Measurements from ENCODE around the gene TXNDC16. TPM values are rescaled to one million over a fixed set of nuclear protein-coding genes. Genes with fewer than 3 reads are reported as not detected.

Gene TXNDC16
- total RNA-seq, 1 experiment from 2014 or later: 20.6 TPM

GRCh38 chr14:52434955-52435354, 117.3 kb downstream of the TXNDC16 start:
- DNase-seq: no peak
- H3K79me2 ChIP-seq (ENCODE audit: low read length): no peaks in the 10 kb centered on the region

GRCh38 chr14:52430474-52430873, 121.8 kb downstream of the TXNDC16 start:
- no peak overlapping the region for H2AFZ ChIP-seq (ENCODE audit: low read length)
- H3K4me3 ChIP-seq (ENCODE audit: low read length): no peak overlapping the region
- H3K4me2 ChIP-seq (ENCODE audit: low read depth, low read length, poor library complexity, severe bottlenecking): no peak overlapping the region
- no peak for DNase-seq
- no peaks in the 10 kb centered on the region for H3K9me3 ChIP-seq (ENCODE audit: low read length)
- H3K9me2 ChIP-seq (replicated peaks; ENCODE audit: insufficient read depth, low read length): no peaks in the 10 kb centered on the region
- H3K9ac ChIP-seq (ENCODE audit: low read length): no peak overlapping the region
- H3K36me3 ChIP-seq (ENCODE audit: insufficient read depth, low read length): no peaks in the 10 kb centered on the region
- no peaks in the 10 kb centered on the region for H4K20me1 ChIP-seq (ENCODE audit: insufficient read depth, low read depth, low read length)
- no peaks in the 10 kb centered on the region for H3K4me1 ChIP-seq (ENCODE audit: low read length)
- H3K79me2 ChIP-seq (ENCODE audit: low read length): no peaks in the 10 kb centered on the region
- H3K27ac ChIP-seq (ENCODE audit: low read length): no peak overlapping the region
- H3K27me3 ChIP-seq (ENCODE audit: low read length): no peaks in the 10 kb centered on the region

More at GRCh38 chr14:52434955-52435354, 117.3 kb downstream of the TXNDC16 start:
- Histone ChIP-seq H3K4me2 (ENCODE audit: low read depth, low read length, poor library complexity, severe bottlenecking) (no peak overlapping the region), H3K9me3 (ENCODE audit: low read length) (no peaks in the 10 kb centered on the region), H3K4me3 (ENCODE audit: low read length) (no peak overlapping the region), H4K20me1 (ENCODE audit: insufficient read depth, low read depth, low read length) (no peaks in the 10 kb centered on the region), H3K9ac (ENCODE audit: low read length) (no peak overlapping the region), H3K4me1 (ENCODE audit: low read length) (peaks cover 3% of the 10 kb centered on the region; the same call in 1 of the 2 replicates), H3K27me3 (ENCODE audit: low read length) (no peaks in the 10 kb centered on the region), H3K36me3 (ENCODE audit: insufficient read depth, low read length) (no peaks in the 10 kb centered on the region), H3K27ac (ENCODE audit: low read length) (no peak overlapping the region), H3K9me2 (replicated peaks; ENCODE audit: insufficient read depth, low read length) (no peaks in the 10 kb centered on the region), H2AFZ (ENCODE audit: low read length) (no peak overlapping the region)

- no peaks in the 10 kb centered on the region for H3K4me1 ChIP-seq (ENCODE audit: low read length)
- H3K79me2 ChIP-seq (ENCODE audit: low read length): no peaks in the 10 kb centered on the region
- no peak overlapping the region for H3K9ac ChIP-seq (ENCODE audit: low read length)
- no peak overlapping the region for H3K4me2 ChIP-seq (ENCODE audit: low read depth, low read length, poor library complexity, severe bottlenecking)
- H4K20me1 ChIP-seq (ENCODE audit: insufficient read depth, low read depth, low read length): no peaks in the 10 kb centered on the region
- H3K9me2 ChIP-seq (replicated peaks; ENCODE audit: insufficient read depth, low read length): no peaks in the 10 kb centered on the region
- no peaks in the 10 kb centered on the region for H3K27me3 ChIP-seq (ENCODE audit: low read length)
- no peak overlapping the region for H3K27ac ChIP-seq (ENCODE audit: low read length)
- DNase-seq: no peak
- H3K9me3 ChIP-seq (ENCODE audit: low read length): no peaks in the 10 kb centered on the region
- H3K36me3 ChIP-seq (ENCODE audit: insufficient read depth, low read length): no peaks in the 10 kb centered on the region
- H2AFZ ChIP-seq (ENCODE audit: low read length): no peak overlapping the region
- H3K4me3 ChIP-seq (ENCODE audit: low read length): no peak overlapping the region
Measured at GRCh38 chr14:52429451-52429850, 122.9 kb downstream of the TXNDC16 start.

- H3K9me3 ChIP-seq (ENCODE audit: low read length): no peaks in the 10 kb centered on the region
- no peaks in the 10 kb centered on the region for H4K20me1 ChIP-seq (ENCODE audit: insufficient read depth, low read depth, low read length)
- H3K36me3 ChIP-seq (ENCODE audit: insufficient read depth, low read length): no peaks in the 10 kb centered on the region
Measured at GRCh38 chr14:52427460-52427859, 124.8 kb downstream of the TXNDC16 start.

GRCh38 chr14:52422650-52423356, 129.5 kb downstream of the TXNDC16 start:
- Histone ChIP-seq H4K20me1 (ENCODE audit: insufficient read depth, low read depth, low read length) (no peaks in the 10 kb centered on the region), H3K9me3 (ENCODE audit: low read length) (no peaks in the 10 kb centered on the region), H3K4me2 (ENCODE audit: low read depth, low read length, poor library complexity, severe bottlenecking) (no peak overlapping the region), H2AFZ (ENCODE audit: low read length) (no peak overlapping the region), H3K79me2 (ENCODE audit: low read length) (no peaks in the 10 kb centered on the region), H3K36me3 (ENCODE audit: insufficient read depth, low read length) (no peaks in the 10 kb centered on the region), H3K4me1 (ENCODE audit: low read length) (no peaks in the 10 kb centered on the region), H3K27me3 (ENCODE audit: low read length) (no peaks in the 10 kb centered on the region), H3K9me2 (replicated peaks; ENCODE audit: insufficient read depth, low read length) (no peaks in the 10 kb centered on the region), H3K9ac (ENCODE audit: low read length) (no peak overlapping the region), H3K4me3 (ENCODE audit: low read length) (no peak overlapping the region), H3K27ac (ENCODE audit: low read length) (no peak overlapping the region)
- no peak for DNase-seq

More at GRCh38 chr14:52427460-52427859, 124.8 kb downstream of the TXNDC16 start:
- H2AFZ ChIP-seq (ENCODE audit: low read length): no peak overlapping the region
- H3K4me1 ChIP-seq (ENCODE audit: low read length): no peaks in the 10 kb centered on the region
- H3K4me3 ChIP-seq (ENCODE audit: low read length): no peak overlapping the region
- H3K9ac ChIP-seq (ENCODE audit: low read length): no peak overlapping the region
- DNase-seq: no peak
- no peak overlapping the region for H3K4me2 ChIP-seq (ENCODE audit: low read depth, low read length, poor library complexity, severe bottlenecking)
- H3K27me3 ChIP-seq (ENCODE audit: low read length): no peaks in the 10 kb centered on the region
- H3K9me2 ChIP-seq (replicated peaks; ENCODE audit: insufficient read depth, low read length): no peaks in the 10 kb centered on the region
- no peak overlapping the region for H3K27ac ChIP-seq (ENCODE audit: low read length)
- no peaks in the 10 kb centered on the region for H3K79me2 ChIP-seq (ENCODE audit: low read length)

GRCh38 chr14:52417139-52417538, 135.2 kb downstream of the TXNDC16 start:
- Histone ChIP-seq H3K9me3 (ENCODE audit: low read length) (no peaks in the 10 kb centered on the region), H3K4me1 (ENCODE audit: low read length) (no peaks in the 10 kb centered on the region), H3K27me3 (ENCODE audit: low read length) (no peaks in the 10 kb centered on the region), H3K9ac (ENCODE audit: low read length) (no peak overlapping the region), H3K27ac (ENCODE audit: low read length) (no peak overlapping the region), H4K20me1 (ENCODE audit: insufficient read depth, low read depth, low read length) (no peaks in the 10 kb centered on the region), H3K79me2 (ENCODE audit: low read length) (no peaks in the 10 kb centered on the region), H3K36me3 (ENCODE audit: insufficient read depth, low read length) (no peaks in the 10 kb centered on the region), H3K9me2 (replicated peaks; ENCODE audit: insufficient read depth, low read length) (no peaks in the 10 kb centered on the region), H3K4me2 (ENCODE audit: low read depth, low read length, poor library complexity, severe bottlenecking) (no peak overlapping the region), H3K4me3 (ENCODE audit: low read length) (no peak overlapping the region), H2AFZ (ENCODE audit: low read length) (no peak overlapping the region)
- DNase-seq: no peak

GRCh38 chr14:52413729-52414408, 138.4 kb downstream of the TXNDC16 start:
- Histone ChIP-seq H3K4me1 (ENCODE audit: low read length) (no peaks in the 10 kb centered on the region), H3K79me2 (ENCODE audit: low read length) (no peaks in the 10 kb centered on the region)

GRCh38 chr14:52412426-52412825, 139.9 kb downstream of the TXNDC16 start:
- no peak overlapping the region; the same call in 1 of the 2 replicates for H2AFZ ChIP-seq (ENCODE audit: low read length)
- no peak for DNase-seq
- no peaks in the 10 kb centered on the region for H3K27me3 ChIP-seq (ENCODE audit: low read length)
- H3K79me2 ChIP-seq (ENCODE audit: low read length): no peaks in the 10 kb centered on the region
- H3K36me3 ChIP-seq (ENCODE audit: insufficient read depth, low read length): no peaks in the 10 kb centered on the region
- no peaks in the 10 kb centered on the region for H3K9me3 ChIP-seq (ENCODE audit: low read length)
- no peaks in the 10 kb centered on the region for H3K9me2 ChIP-seq (replicated peaks; ENCODE audit: insufficient read depth, low read length)
- H3K4me2 ChIP-seq (ENCODE audit: low read depth, low read length, poor library complexity, severe bottlenecking): no peak overlapping the region
- no peak overlapping the region for H3K9ac ChIP-seq (ENCODE audit: low read length)
- H4K20me1 ChIP-seq (ENCODE audit: insufficient read depth, low read depth, low read length): no peaks in the 10 kb centered on the region
- H3K4me1 ChIP-seq (ENCODE audit: low read length): no peaks in the 10 kb centered on the region
- no peak overlapping the region for H3K4me3 ChIP-seq (ENCODE audit: low read length)
- H3K27ac ChIP-seq (ENCODE audit: low read length): no peak overlapping the region

More at GRCh38 chr14:52413729-52414408, 138.4 kb downstream of the TXNDC16 start:
- Histone ChIP-seq H3K9ac (ENCODE audit: low read length) (no peak overlapping the region), H3K27ac (ENCODE audit: low read length) (no peak overlapping the region), H3K4me2 (ENCODE audit: low read depth, low read length, poor library complexity, severe bottlenecking) (no peak overlapping the region), H2AFZ (ENCODE audit: low read length) (no peak overlapping the region), H3K9me3 (ENCODE audit: low read length) (no peaks in the 10 kb centered on the region), H3K27me3 (ENCODE audit: low read length) (no peaks in the 10 kb centered on the region), H4K20me1 (ENCODE audit: insufficient read depth, low read depth, low read length) (no peaks in the 10 kb centered on the region), H3K4me3 (ENCODE audit: low read length) (no peak overlapping the region), H3K36me3 (ENCODE audit: insufficient read depth, low read length) (no peaks in the 10 kb centered on the region), H3K9me2 (replicated peaks; ENCODE audit: insufficient read depth, low read length) (no peaks in the 10 kb centered on the region)
- no peak for DNase-seq

Measured in Karpas-422 (cell line).